Measurements from ENCODE around the gene ALG10B. TPM values are rescaled to one million over a fixed set of nuclear protein-coding genes. Genes with fewer than 3 reads are reported as not detected.

ALG10B gene
- total and polyA plus RNA-seq, 9 of the 15 experiments (the other 6 are each of a cell fraction or from before 2014, with no cell fraction given) = 0.34 to 3.3 (median 2.0) TPM

DNA sequence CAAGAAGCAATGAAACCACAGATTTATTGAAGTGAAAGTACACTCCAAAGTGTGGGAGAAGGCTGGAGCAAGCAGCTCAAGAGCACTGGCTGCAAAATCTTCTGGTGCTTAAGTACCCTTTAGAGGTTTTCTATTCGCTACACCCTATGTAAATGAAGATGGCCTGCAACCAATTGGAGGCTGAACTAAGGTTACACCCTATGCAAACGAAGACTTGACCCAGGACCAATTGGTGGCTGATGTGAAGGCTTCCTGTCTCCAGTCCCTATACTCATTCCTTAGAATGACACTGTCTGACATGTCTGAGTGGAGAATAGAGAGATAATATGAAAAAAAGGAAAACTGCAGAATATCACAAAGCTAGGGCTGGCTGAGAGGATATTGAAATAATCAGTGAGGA, 57.2 kb downstream of the ALG10B start:
- Histone ChIP-seq H3K27me3 (ENCODE audit: control insufficient read depth in 2 of 2, insufficient read depth in 2 of 2, low read length in 2 of 2) (no peaks in the 10 kb centered on the region), H3K4me3 (no peak overlapping the region), H3K36me3 (ENCODE audit: control insufficient read depth, insufficient read depth, low read length) (no peaks in the 10 kb centered on the region), H4K20me1 (replicated peaks; ENCODE audit: control insufficient read depth, insufficient read depth, low read length) (no peaks in the 10 kb centered on the region), H3K9ac (ENCODE audit: insufficient read depth in 1 of 2, low read depth in 2 of 2, low read length in 2 of 2) (no peak overlapping the region), H3K9me3 (replicated peaks; ENCODE audit: control insufficient read depth, insufficient read depth, low read depth, low read length) (no peaks in the 10 kb centered on the region), H3K27ac (ENCODE audit: extremely low read depth, low read depth, low read length) (no peak overlapping the region), H3K79me2 (ENCODE audit: control insufficient read depth, insufficient read depth, low read length) (no peaks in the 10 kb centered on the region), H3K9me1 (ENCODE audit: control insufficient read depth, insufficient read depth, low read length) (no peaks in the 10 kb centered on the region), H3K4me2 (ENCODE audit: insufficient read depth, low read length) (no peak overlapping the region), H2AFZ (ENCODE audit: low read depth, low read length) (no peak overlapping the region), H3K4me1 (replicated peaks in 1 of 2; ENCODE audit: control insufficient read depth in 2 of 2, insufficient read depth in 2 of 2, low read length in 2 of 2) (no peaks in the 10 kb centered on the region)
- 0% methylated on average over 2 of the region's 2 CpGs for WGBS (ENCODE audit: insufficient coverage, low coverage, missing lambda C conversion rate)
- no peak for FAIRE-seq
- ATAC-seq = no peak
- ChIA-PET POLR2A (no interaction called here), CTCF (ENCODE audit: low intra/inter-chr PET ratio) (no interaction called here)
- in situ Hi-C loops (cut with MboI) = no loop called here
- intact Hi-C loops (cut with micrococcal nuclease) = no loop called here
- no TSS peak for BruUV-seq (replicated peaks)
- no peak for TF ChIP-seq DPF2 (IDR thresholded peaks at IDR 0.05)
- TF ChIP-seq GABPB1 (CRISPR knock-in tag; IDR thresholded peaks at IDR 0.05) = no peak
- no peak for TF ChIP-seq RBM22 (IDR thresholded peaks at IDR 0.05; ENCODE audit: low read depth, low read length, poor library complexity, severe bottlenecking)
- TF ChIP-seq, protein P1, sequence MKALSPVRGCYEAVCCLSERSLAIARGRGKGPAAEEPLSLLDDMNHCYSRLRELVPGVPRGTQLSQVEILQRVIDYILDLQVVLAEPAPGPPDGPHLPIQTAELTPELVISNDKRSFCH (CRISPR knock-in tag; IDR thresholded peaks at IDR 0.05) = no peak
- TF ChIP-seq, protein P1 (tag; IDR thresholded peaks at IDR 0.05) = no peak
- no peak for TF ChIP-seq ZNF347 (CRISPR knock-in tag; IDR thresholded peaks at IDR 0.05; ENCODE audit: low read depth)
- no peak for TF ChIP-seq ETV6 (IDR thresholded peaks at IDR 0.05; ENCODE audit: borderline replicate concordance in 1 of 2, low read depth in 2 of 2, low read length in 1 of 2)
- no peak for TF ChIP-seq ETV6 (CRISPR knock-in tag; IDR thresholded peaks at IDR 0.05; ENCODE audit: borderline replicate concordance)
- TF ChIP-seq, protein P2, sequence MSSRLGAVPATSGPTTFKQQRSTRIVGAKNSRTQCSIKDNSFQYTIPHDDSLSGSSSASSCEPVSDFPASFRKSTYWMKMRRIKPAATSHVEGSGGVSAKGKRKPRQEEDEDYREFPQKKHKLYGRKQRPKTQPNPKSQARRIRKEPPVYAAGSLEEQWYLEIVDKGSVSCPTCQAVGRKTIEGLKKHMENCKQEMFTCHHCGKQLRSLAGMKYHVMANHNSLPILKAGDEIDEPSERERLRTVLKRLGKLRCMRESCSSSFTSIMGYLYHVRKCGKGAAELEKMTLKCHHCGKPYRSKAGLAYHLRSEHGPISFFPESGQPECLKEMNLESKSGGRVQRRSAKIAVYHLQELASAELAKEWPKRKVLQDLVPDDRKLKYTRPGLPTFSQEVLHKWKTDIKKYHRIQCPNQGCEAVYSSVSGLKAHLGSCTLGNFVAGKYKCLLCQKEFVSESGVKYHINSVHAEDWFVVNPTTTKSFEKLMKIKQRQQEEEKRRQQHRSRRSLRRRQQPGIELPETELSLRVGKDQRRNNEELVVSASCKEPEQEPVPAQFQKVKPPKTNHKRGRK (tag; IDR thresholded peaks at IDR 0.05) = no peak
- TF ChIP-seq, protein P3, sequence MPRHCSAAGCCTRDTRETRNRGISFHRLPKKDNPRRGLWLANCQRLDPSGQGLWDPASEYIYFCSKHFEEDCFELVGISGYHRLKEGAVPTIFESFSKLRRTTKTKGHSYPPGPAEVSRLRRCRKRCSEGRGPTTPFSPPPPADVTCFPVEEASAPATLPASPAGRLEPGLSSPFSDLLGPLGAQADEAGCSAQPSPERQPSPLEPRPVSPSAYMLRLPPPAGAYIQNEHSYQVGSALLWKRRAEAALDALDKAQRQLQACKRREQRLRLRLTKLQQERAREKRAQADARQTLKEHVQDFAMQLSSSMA (CRISPR knock-in tag; IDR thresholded peaks at IDR 0.05) = no peak
- TF ChIP-seq, protein P4, sequence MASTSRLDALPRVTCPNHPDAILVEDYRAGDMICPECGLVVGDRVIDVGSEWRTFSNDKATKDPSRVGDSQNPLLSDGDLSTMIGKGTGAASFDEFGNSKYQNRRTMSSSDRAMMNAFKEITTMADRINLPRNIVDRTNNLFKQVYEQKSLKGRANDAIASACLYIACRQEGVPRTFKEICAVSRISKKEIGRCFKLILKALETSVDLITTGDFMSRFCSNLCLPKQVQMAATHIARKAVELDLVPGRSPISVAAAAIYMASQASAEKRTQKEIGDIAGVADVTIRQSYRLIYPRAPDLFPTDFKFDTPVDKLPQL (IDR thresholded peaks at IDR 0.05; ENCODE audit: extremely low read depth, insufficient read length) = no peak
- no peak for TF ChIP-seq TRIM24 (IDR thresholded peaks at IDR 0.05)
- no peak for TF ChIP-seq CBFA2T2 (conservative IDR thresholded peaks at IDR 0.05)
- TF ChIP-seq, protein P5, sequence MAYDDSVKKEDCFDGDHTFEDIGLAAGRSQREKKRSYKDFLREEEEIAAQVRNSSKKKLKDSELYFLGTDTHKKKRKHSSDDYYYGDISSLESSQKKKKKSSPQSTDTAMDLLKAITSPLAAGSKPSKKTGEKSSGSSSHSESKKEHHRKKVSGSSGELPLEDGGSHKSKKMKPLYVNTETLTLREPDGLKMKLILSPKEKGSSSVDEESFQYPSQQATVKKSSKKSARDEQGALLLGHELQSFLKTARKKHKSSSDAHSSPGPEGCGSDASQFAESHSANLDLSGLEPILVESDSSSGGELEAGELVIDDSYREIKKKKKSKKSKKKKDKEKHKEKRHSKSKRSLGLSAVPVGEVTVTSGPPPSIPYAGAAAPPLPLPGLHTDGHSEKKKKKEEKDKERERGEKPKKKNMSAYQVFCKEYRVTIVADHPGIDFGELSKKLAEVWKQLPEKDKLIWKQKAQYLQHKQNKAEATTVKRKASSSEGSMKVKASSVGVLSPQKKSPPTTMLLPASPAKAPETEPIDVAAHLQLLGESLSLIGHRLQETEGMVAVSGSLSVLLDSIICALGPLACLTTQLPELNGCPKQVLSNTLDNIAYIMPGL (CRISPR knock-in tag; IDR thresholded peaks at IDR 0.05) = no peak
- TF ChIP-seq, protein P6, sequence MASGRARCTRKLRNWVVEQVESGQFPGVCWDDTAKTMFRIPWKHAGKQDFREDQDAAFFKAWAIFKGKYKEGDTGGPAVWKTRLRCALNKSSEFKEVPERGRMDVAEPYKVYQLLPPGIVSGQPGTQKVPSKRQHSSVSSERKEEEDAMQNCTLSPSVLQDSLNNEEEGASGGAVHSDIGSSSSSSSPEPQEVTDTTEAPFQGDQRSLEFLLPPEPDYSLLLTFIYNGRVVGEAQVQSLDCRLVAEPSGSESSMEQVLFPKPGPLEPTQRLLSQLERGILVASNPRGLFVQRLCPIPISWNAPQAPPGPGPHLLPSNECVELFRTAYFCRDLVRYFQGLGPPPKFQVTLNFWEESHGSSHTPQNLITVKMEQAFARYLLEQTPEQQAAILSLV (tag; IDR thresholded peaks at IDR 0.05) = no peak
- no peak for TF ChIP-seq ZNF224 (CRISPR knock-in tag; IDR thresholded peaks at IDR 0.05)
- TF ChIP-seq TGIF2 (CRISPR knock-in tag; IDR thresholded peaks at IDR 0.05) = no peak
- no peak for DNase-seq (ENCODE audit: extremely low read depth in 1 of 4, low spot score in 3 of 4)

Data from K562 (cell line).